Adrenal gland (tissue), 12 donors: ENCODE data around the gene NEUROG2. TPM values are rescaled to one million over a fixed set of nuclear protein-coding genes. Genes with fewer than 3 reads are reported as not detected.
A peak's percentile ranks its signal among the peaks of the same experiment; 100 is the strongest.
"Not testable (repeated sequence)": the region's sequence is repeated elsewhere in the genome, so short reads cannot be mapped to it uniquely, and the experiment has no call there.

Experiments
- DNase-seq, 7 donors: peaks; one replicate each; pipeline ENCODE4 v3.0.0-alpha.2; 2019 to 2020
- H3K27ac ChIP-seq, 5 donors: fragments of 200-600 bp; sonication (generic) in 4 of 5; 1 replicate in 3 of 5; 2 replicates in 2 of 5; pipeline versions ENCODE4 v1.5.1 to v1.8.0; 2016 to 2020; ENCODE audit warnings: mild to moderate bottlenecking in 1 of 5
- H3K27me3 ChIP-seq: fragments of 200-600 bp; 2 replicates; pipeline ENCODE4 v1.8.0; 2021
- H3K36me3 ChIP-seq, 2 donors: fragments of 200-600 bp; replicated peaks in 1 of 2; 1 replicate in 1 of 2; 2 replicates in 1 of 2; pipeline versions ENCODE4 v1.5.1 to v1.8.0; 2018 to 2022
- H3K4me1 ChIP-seq, 2 donors: fragments of 200-600 bp; replicated peaks in 1 of 2; 1 replicate in 1 of 2; 2 replicates in 1 of 2; pipeline versions ENCODE4 v1.5.1 to v1.8.0; 2018 to 2021
- H3K4me3 ChIP-seq, 4 donors: fragments of 200-600 bp; sonication (generic) in 3 of 4; one replicate each; pipeline ENCODE4 v1.5.1; 2016 to 2018
- H3K9me3 ChIP-seq, 3 donors: fragments of 200-600 bp; sonication (generic) in 1 of 3; replicated peaks in 1 of 3; 1 replicate in 2 of 3; 2 replicates in 1 of 3; pipeline versions ENCODE4 v1.5.1 to v1.8.0; 2016 to 2021
- POLR2A ChIP-seq, 2 donors: fragments of 450-650 bp; IDR thresholded peaks; one replicate each; pipeline ENCODE4 v1.6.1; 2017; ENCODE audit warnings: antibody characterized with exemption in 2 of 2, mild to moderate bottlenecking in 2 of 2, moderate library complexity in 1 of 2
- WGBS, 4 donors: extraction: QIAGEN DNeasy Blood & Tissue Kit in 2 of 4; methylation state at CpG; one replicate each; pipeline versions ENCODE4 v1.1.5 to v1.1.7; 2013 to 2017; 5-methylcytosine and 5-hydroxymethylcytosine counted together
- intact Hi-C, 2 donors: fragments of 100-400 bp; cut with DNase I; formaldehyde crosslinking; loops; one replicate each; pipeline versions ENCODE4 v1.14.1 to v1.15.0; 2022 to 2023
- polyA plus RNA-seq, 3 donors: library from polyadenylated mRNA; stranded (reverse); fragments of 200-250 nt in 2 of 3; fragments of 350-450 nt in 1 of 3; fragmentation: Illumina TruSeq in 1 of 3; extraction: RNeasy Lipid Tissue Mini Kit (QIAGEN cat#74804) in 1 of 3; gene quantifications; one replicate each; pipeline ENCODE4 v1.2.3, GENCODE V29; 2013 to 2014
- total RNA-seq, 9 donors: library from RNA; depleted of rRNA in 4 of 9; stranded (reverse); fragments of >200 nt in 4 of 9; fragments of 120-200 nt in 1 of 9; fragmentation: NEBNext Ultra II Directional in 1 of 9; extraction: Animal tissue kit (Norgen Biotek cat#: 25700) in 1 of 9; gene quantifications; one replicate each; pipeline versions ENCODE4 v1.1.0 to v1.2.4, GENCODE V29; 2013 to 2023
- TF ChIP-seq, protein P1 (sequence below), 6 experiments: fragments of 450-650 bp in 4 of 6; fragments of 200-600 bp in 2 of 6; sonication (generic) in 1 of 6; IDR thresholded peaks; 1 replicate in 5 of 6; 2 replicates in 1 of 6; pipeline versions ENCODE4 v1.5.1 to v1.8.0; 2016 to 2021; ENCODE audit warnings: antibody characterized with exemption in 6 of 6, mild to moderate bottlenecking in 2 of 6, moderate library complexity in 1 of 6
- donor health status: healthy with polysubstance abuse.
- donor health status: Bipolar disorder and iron deficiency.
- donor health status: DM: yes; HTN: yes; CAD: no.
- donor health status: DM: no; HTN: no; CAD: no.
- donor health status: DM: no; HTN: no; CAD: no.
- donor health status: DM: yes; HTN: yes; CAD: no.

Gene NEUROG2
- total and polyA plus RNA-seq, 12 donors = 0.06 TPM; not detected in 11

DNA sequence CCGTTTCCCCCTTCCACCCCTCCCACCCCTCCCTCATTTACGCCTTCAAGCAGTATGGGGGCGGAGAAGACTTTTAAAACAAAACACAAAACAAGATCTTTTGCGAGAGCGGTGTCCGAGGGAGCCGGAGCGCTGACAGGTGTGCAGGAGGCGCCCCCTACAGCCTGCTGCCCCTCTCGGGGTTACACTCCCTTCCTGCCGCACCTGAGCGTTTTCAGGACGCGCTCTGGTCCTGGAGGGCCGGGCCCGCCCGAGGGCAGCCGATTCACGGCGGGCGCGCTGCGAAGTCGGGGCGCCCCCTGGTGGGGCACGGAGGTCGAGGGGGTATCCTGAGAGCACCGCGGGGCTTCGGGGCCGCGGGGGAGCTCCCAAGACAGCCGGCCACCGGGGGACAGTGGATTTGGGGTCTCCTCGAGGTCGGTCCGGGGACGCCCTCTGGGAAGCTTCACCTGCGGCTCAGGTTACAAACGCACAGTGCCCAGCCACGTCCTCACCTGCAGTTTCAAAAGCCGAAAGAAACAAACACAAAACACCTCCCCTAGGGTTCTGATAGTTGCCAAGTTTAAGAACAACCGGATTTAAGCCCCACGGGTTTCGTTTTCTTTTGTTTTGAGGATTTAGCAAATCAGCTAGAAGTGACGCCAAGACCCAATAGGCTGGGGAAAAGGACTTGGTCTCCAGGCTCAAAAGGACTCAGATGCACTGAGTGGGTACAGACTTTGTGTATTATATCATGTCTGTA is 8.0 kb upstream of the NEUROG2 start:
- no peak for TF ChIP-seq POLR2A (IDR thresholded peaks at IDR 0.05)
- TF ChIP-seq, protein P1, sequence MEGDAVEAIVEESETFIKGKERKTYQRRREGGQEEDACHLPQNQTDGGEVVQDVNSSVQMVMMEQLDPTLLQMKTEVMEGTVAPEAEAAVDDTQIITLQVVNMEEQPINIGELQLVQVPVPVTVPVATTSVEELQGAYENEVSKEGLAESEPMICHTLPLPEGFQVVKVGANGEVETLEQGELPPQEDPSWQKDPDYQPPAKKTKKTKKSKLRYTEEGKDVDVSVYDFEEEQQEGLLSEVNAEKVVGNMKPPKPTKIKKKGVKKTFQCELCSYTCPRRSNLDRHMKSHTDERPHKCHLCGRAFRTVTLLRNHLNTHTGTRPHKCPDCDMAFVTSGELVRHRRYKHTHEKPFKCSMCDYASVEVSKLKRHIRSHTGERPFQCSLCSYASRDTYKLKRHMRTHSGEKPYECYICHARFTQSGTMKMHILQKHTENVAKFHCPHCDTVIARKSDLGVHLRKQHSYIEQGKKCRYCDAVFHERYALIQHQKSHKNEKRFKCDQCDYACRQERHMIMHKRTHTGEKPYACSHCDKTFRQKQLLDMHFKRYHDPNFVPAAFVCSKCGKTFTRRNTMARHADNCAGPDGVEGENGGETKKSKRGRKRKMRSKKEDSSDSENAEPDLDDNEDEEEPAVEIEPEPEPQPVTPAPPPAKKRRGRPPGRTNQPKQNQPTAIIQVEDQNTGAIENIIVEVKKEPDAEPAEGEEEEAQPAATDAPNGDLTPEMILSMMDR (IDR thresholded peaks at IDR 0.05) = peak; percentile 27 to 62 (median 48)
- WGBS, 4 donors = 3 to 5% (median 4%) methylated on average over 18 to 46 of the region's 46 CpGs
- H3K27me3 ChIP-seq = peaks cover 56% of the 10 kb centered on the region

DNA sequence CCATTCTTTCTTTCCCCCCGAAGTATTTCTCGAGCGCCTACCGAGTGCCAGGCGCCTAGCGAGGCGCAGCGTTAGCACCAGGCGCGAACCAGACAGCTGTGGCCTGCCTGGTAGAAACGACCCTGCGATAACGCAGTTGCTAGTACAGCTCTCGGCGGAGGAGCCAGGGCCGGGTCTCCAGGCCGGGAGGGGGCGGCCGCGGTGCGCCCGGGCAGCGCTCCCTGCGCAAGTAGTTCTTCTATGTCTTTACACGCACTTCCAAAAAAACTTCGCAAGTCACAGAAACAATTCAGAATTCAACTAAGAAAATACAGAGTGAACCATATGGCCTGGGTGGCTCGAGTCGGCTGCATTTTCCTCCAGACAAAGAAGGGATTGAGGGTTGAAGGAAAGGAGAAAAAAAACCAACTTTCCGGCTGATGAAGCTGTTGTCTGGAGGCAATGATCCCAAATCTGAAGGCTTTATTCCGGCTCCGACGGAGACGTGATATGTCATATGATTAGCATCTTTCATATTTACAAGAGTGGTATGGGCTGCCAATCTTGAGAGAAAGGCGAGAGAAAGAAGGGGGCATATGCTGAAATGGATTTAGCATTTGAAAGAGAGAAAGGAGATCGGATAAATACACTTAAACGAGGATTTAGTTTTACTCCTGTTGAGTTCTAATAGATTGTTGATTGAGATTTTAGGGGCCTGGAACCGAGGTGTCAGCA is 7.2 kb upstream of the NEUROG2 start:
- H3K4me1 ChIP-seq = peaks cover 10 to 15% of the 10 kb centered on the region in 2 donors
- TF ChIP-seq, protein P1 (IDR thresholded peaks at IDR 0.05) = peak in 1 of 6 experiments; percentile 10
- no peak for TF ChIP-seq POLR2A (IDR thresholded peaks at IDR 0.05)
- no peaks in the 10 kb centered on the region for H3K9me3 ChIP-seq
- intact Hi-C loops = loop anchor here in 1 of 2 donors (10.0 kb wide), 1 partner anchor 418 kb away; no protein-coding TSS in a partner anchor
- H3K27ac ChIP-seq = no peak overlapping the region
- WGBS, 4 donors = 8 to 12% (median 9%) methylated on average over 35 to 37 of the region's 37 CpGs
- peak overlapping the region in 2 of 4 donors; percentile 32 to 37 for H3K4me3 ChIP-seq
- no peaks in the 10 kb centered on the region for H3K36me3 ChIP-seq
- DNase-seq = no peak
- H3K27me3 ChIP-seq = peaks cover 64% of the 10 kb centered on the region

More for the DNA sequence above, 8.0 kb upstream of the NEUROG2 start:
- Histone ChIP-seq H3K9me3 (no peaks in the 10 kb centered on the region), H3K27ac (no peak overlapping the region), H3K4me3 (peak overlapping the region in 2 of 4 donors; percentile 32 to 37), H3K4me1 (peaks cover 10 to 15% of the 10 kb centered on the region in 2 donors), H3K36me3 (no peaks in the 10 kb centered on the region)
- intact Hi-C loops = loop anchor here in 1 of 2 donors (10.0 kb wide), 1 partner anchor 419 kb away; no protein-coding TSS in a partner anchor
- DNase-seq = peak in 4 of 7 donors; percentile 40 to 51 (median 44)

DNA sequence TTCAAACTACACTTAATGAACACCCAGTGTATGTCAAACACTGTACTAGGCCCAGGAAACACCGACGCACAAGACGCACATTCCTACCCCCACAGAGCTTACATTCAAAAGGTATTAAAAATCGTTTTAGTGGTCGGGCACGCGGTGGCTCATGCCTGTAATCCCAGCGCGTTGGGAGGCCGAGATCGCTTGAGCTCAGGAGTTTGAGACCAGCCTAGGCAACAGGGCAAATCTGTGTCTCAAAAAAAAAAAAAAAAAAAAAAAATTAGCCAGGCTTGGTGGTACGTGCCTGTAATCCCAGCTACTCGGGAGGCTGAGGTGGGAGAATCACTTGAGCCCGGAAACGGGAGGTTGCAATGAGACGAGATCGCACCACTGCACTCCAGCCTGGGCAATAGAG is 6.5 kb upstream of the NEUROG2 start:
- H3K4me1 ChIP-seq = peaks cover 10 to 15% of the 10 kb centered on the region in 2 donors
- not testable (repeated sequence) for H3K9me3 ChIP-seq, H3K4me3 ChIP-seq, H3K36me3 ChIP-seq, DNase-seq, H3K27ac ChIP-seq
- WGBS, 4 donors = 21 to 26% (median 26%) methylated on average over 17 of the region's 17 CpGs
- H3K27me3 ChIP-seq = peaks cover 71% of the 10 kb centered on the region
- intact Hi-C loops = loop anchor here in 1 of 2 donors (10.0 kb wide), 1 partner anchor 418 kb away; no protein-coding TSS in a partner anchor

DNA sequence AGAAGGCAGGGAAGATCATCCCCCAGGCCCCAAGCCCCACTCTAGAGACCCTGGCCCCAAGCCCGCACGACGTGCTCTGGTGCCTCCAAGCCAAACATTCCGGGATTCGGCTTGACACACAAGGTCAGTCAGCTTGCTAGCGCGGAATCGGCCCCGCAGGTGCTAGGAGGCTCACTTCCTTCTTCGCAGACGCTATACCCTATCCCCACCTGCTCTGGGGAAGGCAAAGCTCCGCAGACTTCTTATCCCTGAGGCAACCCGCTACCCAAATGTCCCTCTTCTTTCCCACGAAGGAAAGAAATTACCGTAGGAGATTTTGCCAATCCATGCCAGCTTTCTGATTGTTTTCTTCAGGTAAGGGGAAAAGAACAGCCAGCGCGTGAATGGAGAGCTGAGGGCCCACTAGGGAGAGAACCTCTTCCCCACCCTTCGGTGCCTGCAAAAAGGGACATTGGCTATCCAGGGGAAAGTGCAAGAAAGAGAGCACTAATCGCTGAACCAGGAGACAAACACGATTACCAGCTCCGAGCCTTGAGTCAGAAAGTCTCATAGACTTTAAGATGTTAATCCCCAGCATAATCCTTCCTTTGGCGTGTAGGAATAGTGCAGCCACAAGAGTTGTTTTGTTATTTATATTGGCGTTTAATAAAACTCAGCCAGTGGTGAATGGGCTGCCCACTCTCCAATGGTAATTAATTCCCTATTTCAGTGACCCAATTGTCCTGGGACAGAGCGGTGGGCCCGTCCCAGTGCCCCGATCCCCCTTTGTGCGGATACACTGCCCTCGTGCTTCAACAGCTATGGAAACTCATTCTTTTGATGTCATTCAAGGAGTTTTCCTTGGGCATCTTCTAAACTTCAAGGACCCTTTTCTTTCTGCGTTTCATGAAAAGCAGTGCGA is 5.4 kb upstream of the NEUROG2 start:
- H3K36me3 ChIP-seq = no peaks in the 10 kb centered on the region
- no peak for DNase-seq
- H3K27me3 ChIP-seq = peaks cover 82% of the 10 kb centered on the region
- H3K9me3 ChIP-seq = no peaks in the 10 kb centered on the region
- 11 to 16% (median 15%) methylated on average over 23 to 30 of the region's 30 CpGs for WGBS, 4 donors
- no peak overlapping the region for H3K27ac ChIP-seq
- H3K4me3 ChIP-seq = no peak overlapping the region
- peaks cover 17 to 23% of the 10 kb centered on the region in 2 donors for H3K4me1 ChIP-seq
- intact Hi-C loops = loop anchor here in 1 of 2 donors (10.0 kb wide), 1 partner anchor 417 kb away; no protein-coding TSS in a partner anchor
- TF ChIP-seq, protein P1 (IDR thresholded peaks at IDR 0.05) = no peak
- no peak for TF ChIP-seq POLR2A (IDR thresholded peaks at IDR 0.05)
